GM13977 (cell line): ENCODE results near the gene MAP1LC3B.
A peak's percentile ranks its signal among the peaks of the same experiment; 100 is the strongest.
"Not testable (repeated sequence)": the region's sequence is repeated elsewhere in the genome, so short reads cannot be mapped to it uniquely, and the experiment has no call there.

ENCODE experiments used
- DNase-seq: peaks from one replicate; pipeline ENCODE4 v3.0.0; 2012; ENCODE audit warnings: low spot score
- CTCF ChIP-seq: IDR thresholded peaks from 2 replicates; pipeline ENCODE4 v1.5.1; 2012; ENCODE audit warnings: mild to moderate bottlenecking, control low read depth; ENCODE audit not compliant: insufficient read depth; ENCODE audit errors: extremely low read depth, missing control alignments
- in situ Hi-C: fragments of 300-500 bp; cut with MboI; formaldehyde crosslinking; loops from one replicate; pipeline ENCODE4 v1.12.0; 2022; ENCODE audit warnings: low sequenced_read_pairs, low pct_unique_long_range_greater_than_20kb, mixed read lengths, inconsistent platforms; ENCODE audit not compliant: unreplicated experiment

The MAP1LC3B gene

GRCh38 chr16:87389245-87389644 lies 2.9 kb upstream of the MAP1LC3B start:
- TF ChIP-seq CTCF, result no peak
- DNase-seq, result no peak
- in situ Hi-C loops, result no loop called here

DNA sequence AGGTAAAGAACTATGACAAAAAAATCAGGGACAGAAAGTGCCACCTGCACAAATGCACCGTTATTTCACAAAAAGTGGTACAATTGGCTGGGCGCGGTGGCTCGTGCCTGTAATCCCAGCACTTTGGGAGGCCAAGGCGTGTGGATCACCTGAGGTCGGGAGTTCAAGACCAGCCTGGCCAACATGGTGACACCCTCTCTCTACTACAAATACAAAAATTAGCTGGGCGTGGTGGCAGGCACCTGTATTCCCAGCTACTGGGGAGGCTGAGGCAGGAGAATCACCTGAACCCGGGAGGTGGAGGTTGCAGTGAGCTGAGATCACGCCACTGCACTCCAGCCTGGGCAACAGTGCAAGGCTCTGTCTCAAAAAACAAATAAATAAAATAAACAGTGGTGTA lies 2.2 kb upstream of the MAP1LC3B start:
- DNase-seq, in situ Hi-C loops: not testable (repeated sequence)

GRCh38 chr16:87390641-87391323 lies 1.4 kb upstream of the MAP1LC3B start:
- in situ Hi-C loops, result no loop called here

GRCh38 chr16:87391324-87391949 lies 699 bp upstream of the MAP1LC3B start:
- TF ChIP-seq CTCF, result no peak
- in situ Hi-C loops, result no loop called here
- DNase-seq, result no peak

More at GRCh38 chr16:87390641-87391323, 1.4 kb upstream of the MAP1LC3B start:
- no peak for DNase-seq
- no peak for TF ChIP-seq CTCF

- peak; percentile 35 for TF ChIP-seq CTCF
- in situ Hi-C loops, result no loop called here
- DNase-seq, result no peak
These were observed 914 bp downstream of the MAP1LC3B start for GRCh38 chr16:87392821-87393679.

GRCh38 chr16:87393680-87394055 lies 1.5 kb downstream of the MAP1LC3B start:
- no peak for DNase-seq
- in situ Hi-C loops, result no loop called here
- TF ChIP-seq CTCF, result no peak
